Endothelial cell of umbilical vein (primary cell): ENCODE results near the gene RD3L. TPM values are rescaled to one million over a fixed set of nuclear protein-coding genes. Genes with fewer than 3 reads are reported as not detected.

Experiments
- BruUV-seq: library from RNA; stranded (reverse); fragments of 400-500 nt; replicated peaks from 2 replicates; lab custom pipeline; 2021; lab: Mats Ljungman, UMichigan
- CTCF ChIA-PET: fragments of 300-600, 350-600 bp; sonication (Branson Sonifier 250); formaldehyde crosslinking; loops from one replicate; lab custom pipeline; 2021; ENCODE audit warnings: antibody characterized with exemption, inconsistent platforms; lab: Charles Lee
- POLR2A ChIA-PET: fragments of 300-600, 350-600 bp; sonication (Branson Sonifier 250); formaldehyde crosslinking; loops from one replicate; lab custom pipeline; 2021; ENCODE audit warnings: antibody characterized with exemption, inconsistent platforms; lab: Charles Lee
- DNase-seq: peaks from one replicate; pipeline ENCODE4 v3.0.0-alpha.2; 2011; ENCODE audit warnings: low read depth, low spot score
- FAIRE-seq: peaks from 2 replicates; lab custom pipeline; 2011; peaks lifted over from hg19 to GRCh38; lab: Jason Lieb, UNC
- H2AFZ ChIP-seq: 2 replicates; pipeline ENCODE4 v1.6.0; 2012; ENCODE audit warnings: low read depth, low read length, control low read depth, inconsistent platforms
- H3K27ac ChIP-seq: 2 replicates; pipeline ENCODE4 v1.5.1; 2011; ENCODE audit warnings: low read depth, mild to moderate bottlenecking, control low read depth, low read length, moderate library complexity; ENCODE audit not compliant: insufficient read depth
- H3K27me3 ChIP-seq, 2 experiments: 2 replicates each; pipeline versions ENCODE4 v1.6.0 to v1.6.1; 2011; ENCODE audit warnings: low read length in 2 of 2, mixed read lengths in 1 of 2; ENCODE audit not compliant: control insufficient read depth in 2 of 2, insufficient read depth in 2 of 2
- H3K36me3 ChIP-seq, 2 experiments: 2 replicates in 1 of 2; 3 replicates in 1 of 2; pipeline ENCODE4 v1.5.1; 2011; ENCODE audit warnings: low read length in 2 of 2, mild to moderate bottlenecking in 1 of 2, moderate library complexity in 1 of 2; ENCODE audit not compliant: control insufficient read depth in 2 of 2, insufficient read depth in 2 of 2; ENCODE audit errors: extremely low read depth in 1 of 2
- H3K4me1 ChIP-seq: 3 replicates; pipeline ENCODE4 v1.5.1; 2011; ENCODE audit warnings: mild to moderate bottlenecking, low read length; ENCODE audit not compliant: control insufficient read depth, insufficient read depth; ENCODE audit errors: extremely low read depth
- H3K4me2 ChIP-seq: 2 replicates; pipeline ENCODE4 v1.6.1; 2011; ENCODE audit warnings: low read length, control low read depth, mixed read lengths; ENCODE audit not compliant: insufficient read depth
- H3K4me3 ChIP-seq, 3 experiments: fragments of 200-600 bp in 1 of 3; sonication (generic), shearing (Covaris generic) in 1 of 3; replicated peaks in 1 of 3; 2 replicates each; pipeline ENCODE4 v1.5.1; 2011 to 2016; ENCODE audit warnings: control low read depth in 3 of 3, low read length in 3 of 3, mild to moderate bottlenecking in 2 of 3, inconsistent platforms in 1 of 3, low read depth in 1 of 3, moderate library complexity in 1 of 3; ENCODE audit not compliant: insufficient read depth in 1 of 3
- H3K79me2 ChIP-seq: 2 replicates; pipeline ENCODE4 v1.6.0; 2012; ENCODE audit warnings: low read length, inconsistent platforms; ENCODE audit not compliant: control insufficient read depth, insufficient read depth
- H3K9ac ChIP-seq: replicated peaks from 2 replicates; pipeline ENCODE3; 2011; ENCODE audit warnings: low read length, control low read depth; ENCODE audit not compliant: insufficient read depth; ENCODE audit errors: extremely low read depth
- H3K9me1 ChIP-seq: replicated peaks from 3 replicates; pipeline ENCODE4 v1.6.0; 2011; ENCODE audit warnings: mild to moderate bottlenecking, low read length; ENCODE audit not compliant: control insufficient read depth, insufficient read depth; ENCODE audit errors: extremely low read depth
- H3K9me3 ChIP-seq: replicated peaks from 2 replicates; pipeline ENCODE4 v1.5.1; 2012; ENCODE audit warnings: low read length, inconsistent platforms; ENCODE audit not compliant: control insufficient read depth, insufficient read depth
- H4K20me1 ChIP-seq: replicated peaks from 2 replicates; pipeline ENCODE3; 2011; ENCODE audit warnings: mild to moderate bottlenecking, low read length; ENCODE audit not compliant: control insufficient read depth, insufficient read depth; ENCODE audit errors: extremely low read depth
- EZH2 ChIP-seq: IDR thresholded peaks from 2 replicates; pipeline ENCODE4 v1.6.1; 2012; ENCODE audit warnings: borderline replicate concordance, low read depth, mild to moderate bottlenecking, moderate library complexity, low read length, inconsistent platforms; ENCODE audit not compliant: severe bottlenecking
- FOS ChIP-seq: IDR thresholded peaks from 2 replicates; pipeline ENCODE4 v1.6.1; 2011; ENCODE audit warnings: mild to moderate bottlenecking, low read length, moderate library complexity, borderline replicate concordance; ENCODE audit not compliant: insufficient read depth
- GATA2 ChIP-seq: IDR thresholded peaks from 2 replicates; pipeline ENCODE4 v1.7.0; 2011; ENCODE audit warnings: low read depth, mild to moderate bottlenecking, moderate library complexity, mixed read lengths, low read length; ENCODE audit not compliant: insufficient read length, insufficient read depth
- JUN ChIP-seq: IDR thresholded peaks from 2 replicates; pipeline ENCODE4 v1.6.1; 2011; ENCODE audit warnings: borderline replicate concordance, low read depth; ENCODE audit not compliant: insufficient read length, insufficient read depth
- MYC ChIP-seq: IDR thresholded peaks from one replicate; pipeline ENCODE4 v1.6.1; 2011; ENCODE audit warnings: mild to moderate bottlenecking, low read depth, low read length
- POLR2A ChIP-seq: IDR thresholded peaks from 2 replicates; pipeline ENCODE4 v1.6.1; 2012; ENCODE audit warnings: low read depth, mild to moderate bottlenecking, control low read depth, low read length
- POLR2AphosphoS5 ChIP-seq: IDR thresholded peaks from 2 replicates; pipeline ENCODE4 v1.6.1; 2012; ENCODE audit warnings: low read depth, mild to moderate bottlenecking, control low read depth, low read length, moderate library complexity; ENCODE audit not compliant: insufficient read depth
- dilution Hi-C: fragments of 300-500 bp; cut with MboI; formaldehyde crosslinking; loops from one replicate; pipeline ENCODE4 v1.15.0; 2019; ENCODE audit warnings: low sequenced_read_pairs; ENCODE audit not compliant: extremely low pct_ligation_motif_present
- intact Hi-C: fragments of 100-400 bp; cut with micrococcal nuclease; formaldehyde crosslinking; loops from one replicate; pipeline ENCODE4 v1.10.0; 2022
- polyA plus RNA-seq, 4 experiments: library from polyadenylated mRNA; depleted of rRNA in 3 of 4; stranded (reverse) in 3 of 4; unstranded in 1 of 4; fragments of >200 nt; gene quantifications; 2 replicates each; pipeline versions ENCODE4 v1.2.1 to v1.2.3, GENCODE V29; 2011 to 2012; ENCODE audit warnings: missing spikeins in 1 of 4
- total RNA-seq: library from RNA; stranded (reverse); gene quantifications from 2 replicates; pipeline ENCODE4 v1.2.3, GENCODE V29; 2021
- TF ChIP-seq, protein P1 (sequence below): IDR thresholded peaks from 2 replicates; pipeline ENCODE4 v1.6.1; 2011; ENCODE audit not compliant: insufficient read depth, insufficient read length
- TF ChIP-seq, protein P2 (sequence below), 2 donors: IDR thresholded peaks; 1 replicate in 1 of 2; 2 replicates in 1 of 2; pipeline ENCODE4 v1.5.1; 2011; ENCODE audit warnings: low read length in 2 of 2, mild to moderate bottlenecking in 2 of 2, moderate library complexity in 2 of 2, control low read depth in 1 of 2, inconsistent platforms in 1 of 2, low read depth in 1 of 2; ENCODE audit not compliant: insufficient read depth in 1 of 2; ENCODE audit errors: extremely low read depth in 1 of 2

Gene RD3L
- total and polyA plus RNA-seq, 2 donors (not counting 3 experiments of a cell fraction or from before 2014, with no cell fraction given): not detected

GRCh38 chr14:103894723-103895059 is 47.6 kb downstream of the RD3L start:
- POLR2A ChIA-PET: no interaction called here

More at GRCh38 chr14:103894723-103895059, 47.6 kb downstream of the RD3L start:
- intact Hi-C loops (no loop called here), dilution Hi-C loops (no loop called here)
- Histone ChIP-seq H3K9me3 (no peaks in the 10 kb centered on the region), H3K36me3 (no peaks in the 10 kb centered on the region), H3K4me2 (no peak overlapping the region), H2AFZ (no peak overlapping the region), H3K4me3 (no peak overlapping the region), H3K9me1 (no peaks in the 10 kb centered on the region), H4K20me1 (no peaks in the 10 kb centered on the region), H3K27me3 (no peaks in the 10 kb centered on the region), H3K4me1 (peaks cover 7% of the 10 kb centered on the region), H3K27ac (no peak overlapping the region), H3K9ac (no peak overlapping the region), H3K79me2 (no peaks in the 10 kb centered on the region)
- FAIRE-seq: no peak
- CTCF ChIA-PET: no interaction called here
- TF ChIP-seq EZH2 (no peak), MYC (no peak), POLR2AphosphoS5 (no peak), POLR2A (no peak), JUN (no peak), GATA2 (no peak), FOS (no peak)
- TF ChIP-seq, protein P1, sequence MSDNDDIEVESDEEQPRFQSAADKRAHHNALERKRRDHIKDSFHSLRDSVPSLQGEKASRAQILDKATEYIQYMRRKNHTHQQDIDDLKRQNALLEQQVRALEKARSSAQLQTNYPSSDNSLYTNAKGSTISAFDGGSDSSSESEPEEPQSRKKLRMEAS: no peak
- TF ChIP-seq, protein P2, sequence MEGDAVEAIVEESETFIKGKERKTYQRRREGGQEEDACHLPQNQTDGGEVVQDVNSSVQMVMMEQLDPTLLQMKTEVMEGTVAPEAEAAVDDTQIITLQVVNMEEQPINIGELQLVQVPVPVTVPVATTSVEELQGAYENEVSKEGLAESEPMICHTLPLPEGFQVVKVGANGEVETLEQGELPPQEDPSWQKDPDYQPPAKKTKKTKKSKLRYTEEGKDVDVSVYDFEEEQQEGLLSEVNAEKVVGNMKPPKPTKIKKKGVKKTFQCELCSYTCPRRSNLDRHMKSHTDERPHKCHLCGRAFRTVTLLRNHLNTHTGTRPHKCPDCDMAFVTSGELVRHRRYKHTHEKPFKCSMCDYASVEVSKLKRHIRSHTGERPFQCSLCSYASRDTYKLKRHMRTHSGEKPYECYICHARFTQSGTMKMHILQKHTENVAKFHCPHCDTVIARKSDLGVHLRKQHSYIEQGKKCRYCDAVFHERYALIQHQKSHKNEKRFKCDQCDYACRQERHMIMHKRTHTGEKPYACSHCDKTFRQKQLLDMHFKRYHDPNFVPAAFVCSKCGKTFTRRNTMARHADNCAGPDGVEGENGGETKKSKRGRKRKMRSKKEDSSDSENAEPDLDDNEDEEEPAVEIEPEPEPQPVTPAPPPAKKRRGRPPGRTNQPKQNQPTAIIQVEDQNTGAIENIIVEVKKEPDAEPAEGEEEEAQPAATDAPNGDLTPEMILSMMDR (IDR thresholded peaks at IDR 0.05; ENCODE audit: extremely low read depth in 1 of 2, insufficient read depth in 1 of 2, low read depth in 1 of 2, low read length in 2 of 2): no peak
- no peak for DNase-seq
- no TSS peak for BruUV-seq
